Astrocyte of the cerebellum (primary cell): ENCODE data around the gene EPHB2.

Source experiments
- DNase-seq: peaks from one replicate; pipeline ENCODE4 v3.0.0-alpha.2; 2011; ENCODE audit warnings: low read depth
- H3K4me3 ChIP-seq: 2 replicates; pipeline ENCODE4 v1.5.1; 2011; ENCODE audit warnings: mild to moderate bottlenecking, low read depth, low read length, moderate library complexity
- in situ Hi-C: cut with HindIII; loops from 2 replicates; pipeline ENCODE4 v1.10.0; 2017; ENCODE audit warnings: low sequenced_read_pairs
- TF ChIP-seq, protein P1 (sequence below): IDR thresholded peaks from 2 replicates; pipeline ENCODE4 v1.5.1; 2012; ENCODE audit warnings: low read length, low read depth, moderate library complexity, mild to moderate bottlenecking; ENCODE audit errors: missing control alignments

The EPHB2 gene

GRCh38 chr1:22729400-22729773 is 18.7 kb downstream of the EPHB2 start:
- in situ Hi-C loops = no loop called here
- TF ChIP-seq, protein P1, sequence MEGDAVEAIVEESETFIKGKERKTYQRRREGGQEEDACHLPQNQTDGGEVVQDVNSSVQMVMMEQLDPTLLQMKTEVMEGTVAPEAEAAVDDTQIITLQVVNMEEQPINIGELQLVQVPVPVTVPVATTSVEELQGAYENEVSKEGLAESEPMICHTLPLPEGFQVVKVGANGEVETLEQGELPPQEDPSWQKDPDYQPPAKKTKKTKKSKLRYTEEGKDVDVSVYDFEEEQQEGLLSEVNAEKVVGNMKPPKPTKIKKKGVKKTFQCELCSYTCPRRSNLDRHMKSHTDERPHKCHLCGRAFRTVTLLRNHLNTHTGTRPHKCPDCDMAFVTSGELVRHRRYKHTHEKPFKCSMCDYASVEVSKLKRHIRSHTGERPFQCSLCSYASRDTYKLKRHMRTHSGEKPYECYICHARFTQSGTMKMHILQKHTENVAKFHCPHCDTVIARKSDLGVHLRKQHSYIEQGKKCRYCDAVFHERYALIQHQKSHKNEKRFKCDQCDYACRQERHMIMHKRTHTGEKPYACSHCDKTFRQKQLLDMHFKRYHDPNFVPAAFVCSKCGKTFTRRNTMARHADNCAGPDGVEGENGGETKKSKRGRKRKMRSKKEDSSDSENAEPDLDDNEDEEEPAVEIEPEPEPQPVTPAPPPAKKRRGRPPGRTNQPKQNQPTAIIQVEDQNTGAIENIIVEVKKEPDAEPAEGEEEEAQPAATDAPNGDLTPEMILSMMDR = no peak

DNA sequence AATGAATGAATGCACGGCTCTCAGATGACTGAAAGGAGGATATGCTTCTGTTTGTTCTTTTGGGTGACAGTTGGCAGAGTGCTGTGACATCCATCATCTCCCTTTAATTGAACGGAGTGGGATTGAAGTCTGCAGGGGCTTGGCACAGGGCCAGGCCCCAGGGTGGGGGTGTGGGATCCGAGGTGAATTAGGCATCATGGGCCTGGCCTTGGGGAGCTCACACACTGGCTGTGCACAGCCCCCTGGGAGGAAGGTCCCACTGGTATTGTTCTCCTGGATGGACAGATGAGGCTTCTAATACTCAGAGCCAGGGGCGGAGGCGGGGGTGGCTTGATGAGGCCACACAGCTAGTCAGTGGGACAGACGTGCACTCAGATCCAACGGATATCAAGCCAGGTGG is 19.3 kb downstream of the EPHB2 start:
- no peak for DNase-seq
- in situ Hi-C loops = no loop called here
- TF ChIP-seq, protein P1 = no peak
- no peak overlapping the region for H3K4me3 ChIP-seq

More at GRCh38 chr1:22729400-22729773, 18.7 kb downstream of the EPHB2 start:
- no peak overlapping the region for H3K4me3 ChIP-seq
- DNase-seq = no peak

- TF ChIP-seq, protein P1 = peak; percentile 29
- no peak for DNase-seq
These were observed 21.5 kb downstream of the EPHB2 start for GRCh38 chr1:22731924-22732720.

DNA sequence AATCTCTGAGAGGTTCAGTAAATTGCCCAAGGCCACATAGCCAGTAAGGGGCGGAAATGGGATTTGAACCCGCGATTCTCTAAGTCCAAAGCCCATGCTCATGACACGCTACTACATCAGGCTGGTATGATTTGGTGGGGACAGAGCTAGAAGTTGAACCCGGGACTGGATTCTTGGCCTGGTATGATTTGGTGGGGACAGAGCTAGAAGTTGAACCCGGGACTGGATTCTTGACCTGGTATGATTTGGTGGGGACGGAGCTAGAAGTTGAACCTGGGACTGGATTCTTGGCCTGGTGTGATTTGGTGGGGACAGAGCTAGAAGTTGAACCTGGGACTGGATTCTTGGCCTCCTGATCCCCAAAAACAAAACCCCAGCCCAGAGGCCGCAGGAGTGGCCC is 23.0 kb downstream of the EPHB2 start:
- in situ Hi-C loops = no loop called here
- DNase-seq = no peak
- TF ChIP-seq, protein P1 = no peak

More at GRCh38 chr1:22731924-22732720, 21.5 kb downstream of the EPHB2 start:
- in situ Hi-C loops = no loop called here
- no peak overlapping the region for H3K4me3 ChIP-seq

DNA sequence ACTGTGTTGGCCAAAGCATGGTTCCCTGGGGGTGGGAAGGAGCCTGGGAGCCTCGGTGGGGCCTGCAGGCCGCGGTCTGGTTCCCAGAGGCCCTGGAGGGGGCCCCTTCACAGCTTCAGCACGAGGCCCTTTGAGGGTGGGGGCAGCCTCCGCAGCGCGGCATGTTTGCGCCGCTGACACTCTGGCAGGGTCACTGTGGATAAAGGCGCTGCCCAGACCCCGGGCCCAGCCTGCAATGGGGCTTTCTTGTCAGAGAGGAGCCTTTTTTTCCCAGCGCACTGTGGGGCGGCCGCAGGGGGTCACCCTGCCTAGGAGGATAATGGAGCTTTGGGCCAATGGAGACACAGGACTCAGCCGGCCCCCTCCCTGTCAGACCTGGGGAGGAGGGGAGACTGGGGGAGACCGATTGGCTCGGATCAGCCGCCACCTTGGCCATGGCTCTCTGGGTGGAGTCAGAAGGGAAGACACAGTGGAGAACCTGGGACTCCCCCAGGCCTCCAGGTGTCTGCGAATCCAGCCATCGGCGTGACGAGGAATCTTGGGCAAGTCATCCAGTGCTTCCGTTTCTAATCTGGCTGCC is 26.0 kb downstream of the EPHB2 start:
- H3K4me3 ChIP-seq = no peak overlapping the region
- in situ Hi-C loops = no loop called here
- DNase-seq = no peak
- TF ChIP-seq, protein P1 = no peak

More for the DNA sequence above, 23.0 kb downstream of the EPHB2 start:
- H3K4me3 ChIP-seq = no peak overlapping the region

DNA sequence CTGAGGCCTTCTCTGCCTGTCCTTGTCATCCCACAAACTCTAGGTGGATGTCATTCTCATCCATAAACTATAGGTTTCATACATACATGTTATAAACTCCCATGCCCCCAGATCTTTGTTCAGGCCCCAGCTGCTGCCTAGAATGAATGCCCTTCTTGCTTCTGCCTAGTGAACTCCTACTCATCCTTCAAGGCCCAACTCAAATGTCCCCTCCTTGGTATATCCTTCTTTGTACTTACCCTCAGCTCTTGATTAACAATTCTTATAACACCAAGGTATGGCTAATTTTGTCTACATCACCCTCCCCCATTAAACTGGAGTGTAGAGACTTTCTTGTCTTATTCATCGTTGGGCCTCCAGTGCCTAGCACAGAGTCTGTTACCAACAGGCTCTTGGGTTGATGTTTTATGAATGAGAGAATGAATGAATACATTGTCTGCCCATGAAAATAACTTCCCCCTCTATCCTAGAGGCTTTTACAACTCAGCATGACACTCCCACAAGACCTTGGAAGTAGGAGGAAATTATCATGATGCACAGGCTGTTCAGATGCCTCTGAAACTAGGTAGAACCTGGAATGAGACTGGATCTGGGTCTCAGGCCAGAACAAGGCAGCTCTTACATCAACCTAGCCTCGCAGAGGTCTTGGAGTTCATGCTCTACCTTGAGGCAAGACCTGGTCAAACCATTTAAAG is 26.9 kb downstream of the EPHB2 start:
- no peak overlapping the region for H3K4me3 ChIP-seq
- TF ChIP-seq, protein P1 = no peak
- in situ Hi-C loops = no loop called here
- DNase-seq = no peak
